CD4-positive, alpha-beta T cell treated with Interleukin-12 subunit alpha and Interleukin-12 subunit beta, for 1 hour (primary cell): ENCODE data around the gene LRIG1.

Experiments used
- DNase-seq: peaks from one replicate; pipeline ENCODE4 v3.0.0-alpha.2; 2020

Gene LRIG1

DNA sequence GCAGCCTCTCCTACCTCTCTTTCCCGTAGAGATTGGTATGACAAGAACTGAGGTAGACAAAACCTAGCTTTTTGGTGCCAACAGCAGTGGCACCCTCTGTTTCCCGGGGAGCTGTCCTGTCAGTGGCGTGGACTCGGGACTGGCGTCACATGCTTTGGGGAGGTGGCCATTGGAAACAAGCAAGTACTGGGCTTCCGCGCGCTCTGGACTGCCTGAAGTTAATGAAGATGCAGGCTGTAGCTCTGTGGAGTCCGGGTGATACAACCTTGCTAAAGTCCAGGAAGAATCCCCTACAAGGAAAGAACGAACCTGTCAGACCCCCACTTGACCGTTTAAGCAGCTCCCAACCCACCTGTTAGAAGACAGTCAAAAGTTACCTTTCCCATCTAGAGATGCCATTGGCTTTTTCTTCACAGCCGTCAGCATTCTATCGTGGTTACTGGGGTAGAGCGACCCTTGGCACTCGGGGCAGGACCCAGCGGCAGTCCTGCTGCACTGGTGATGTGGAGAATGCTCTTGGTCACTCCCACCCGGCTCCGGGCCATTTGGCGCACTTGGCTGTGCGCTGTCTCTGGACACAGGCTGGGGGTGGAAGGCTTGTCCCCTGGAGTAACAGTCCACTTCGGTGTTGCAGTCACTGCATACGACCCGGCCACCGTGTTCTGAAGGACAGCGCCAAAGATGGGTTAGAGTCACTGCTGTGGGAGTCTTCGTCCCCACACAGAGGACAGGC is 120.5 kb downstream of the LRIG1 start:
- DNase-seq, result no peak

- DNase-seq, result no peak
These were observed 121.3 kb downstream of the LRIG1 start for GRCh38 chr3:66379565-66379964.

DNA sequence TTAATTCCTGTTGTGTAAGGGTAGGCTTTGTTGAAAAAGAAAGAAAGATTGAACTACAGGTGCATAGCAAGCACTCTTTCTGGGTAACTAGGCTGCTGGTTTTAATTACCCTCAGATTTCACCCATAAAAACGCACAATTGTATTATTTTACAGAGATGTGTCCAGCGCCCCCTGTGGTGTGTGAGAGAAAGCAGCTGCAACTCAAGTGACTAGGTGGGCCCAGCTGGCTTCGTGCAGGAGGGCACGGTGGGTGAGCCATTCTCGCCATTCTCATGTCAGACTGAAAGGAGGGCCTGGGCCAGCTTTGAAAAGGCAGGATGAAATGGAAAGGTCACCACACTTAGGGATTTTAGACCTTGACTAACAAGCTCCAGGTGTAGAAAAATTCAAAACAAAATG is 122.6 kb downstream of the LRIG1 start:
- DNase-seq, result peak; percentile 58

DNA sequence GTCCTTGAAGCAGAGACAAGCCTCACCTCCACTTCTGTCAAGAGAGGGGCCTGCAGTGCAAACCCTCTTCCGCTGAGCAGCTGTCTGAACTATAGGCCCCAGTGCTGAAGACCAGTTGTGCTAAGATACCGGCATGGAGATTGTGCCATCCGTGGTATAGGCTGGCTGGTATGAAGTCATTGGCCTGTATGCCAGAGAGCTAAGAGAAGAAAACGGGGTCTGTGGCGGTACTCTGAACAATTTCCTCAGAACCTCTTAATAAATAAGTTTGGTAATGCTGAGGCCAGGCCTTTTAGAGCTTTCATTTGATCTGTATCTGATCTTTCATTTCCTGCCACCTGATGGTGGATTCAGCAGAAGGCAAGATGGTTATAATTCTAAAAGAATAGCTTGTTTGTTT is 123.0 kb downstream of the LRIG1 start:
- DNase-seq, result peak; percentile 29

DNA sequence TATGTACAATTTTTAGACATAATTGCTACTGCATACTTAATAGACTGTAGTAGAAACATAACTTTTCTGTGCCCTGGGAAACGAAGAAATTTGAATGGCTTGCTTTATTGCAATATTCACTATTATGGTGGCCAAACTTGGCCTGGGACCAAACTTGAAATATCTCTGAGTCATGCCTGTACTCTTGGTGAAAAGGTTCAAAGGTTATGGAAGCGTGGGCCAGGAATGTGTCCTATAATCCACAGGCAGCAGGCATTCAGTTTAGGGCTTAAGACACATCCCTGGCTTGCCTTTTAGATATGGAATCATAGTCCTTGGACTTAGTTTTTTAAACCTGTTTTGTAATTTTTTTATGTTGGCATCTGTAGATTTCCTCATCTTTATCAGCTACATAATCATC is 124.3 kb downstream of the LRIG1 start:
- no peak for DNase-seq

DNA sequence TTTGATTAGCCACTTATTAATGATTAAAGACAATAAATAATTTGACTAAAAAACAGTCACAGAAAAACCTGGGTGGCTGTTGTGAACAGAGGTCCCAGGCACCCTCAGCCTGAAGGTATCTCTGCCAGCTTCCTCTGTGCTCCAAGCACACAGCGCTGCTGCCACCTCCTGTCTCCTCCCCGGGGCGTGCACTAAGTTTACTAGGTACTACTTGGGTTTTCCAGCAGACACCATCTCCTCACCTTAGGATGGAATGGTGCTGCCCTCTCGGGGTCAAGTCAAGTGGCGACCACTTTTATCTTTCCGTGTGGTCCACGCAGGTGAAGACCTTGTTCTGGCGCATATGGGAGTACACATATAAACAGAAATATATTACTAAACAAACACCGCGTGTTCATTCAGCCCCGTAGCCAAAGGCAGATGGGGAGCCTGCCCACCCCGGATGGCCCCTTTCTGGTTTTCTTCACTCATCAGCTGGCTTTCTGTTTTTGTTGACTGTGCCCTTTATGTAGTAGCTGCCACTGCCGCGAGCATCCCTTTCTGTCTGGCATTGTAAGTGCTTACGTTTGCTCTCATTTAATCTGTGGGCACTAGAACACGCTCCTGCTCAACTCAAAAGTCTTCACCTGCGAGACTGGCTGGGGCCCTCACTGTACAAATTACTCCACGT is 128.0 kb downstream of the LRIG1 start:
- DNase-seq, result peak; percentile 62

- DNase-seq, result no peak
These were observed 129.4 kb downstream of the LRIG1 start for GRCh38 chr3:66371432-66371831.

- no peak for DNase-seq
These were observed 130.6 kb downstream of the LRIG1 start for GRCh38 chr3:66370179-66370578.

DNA sequence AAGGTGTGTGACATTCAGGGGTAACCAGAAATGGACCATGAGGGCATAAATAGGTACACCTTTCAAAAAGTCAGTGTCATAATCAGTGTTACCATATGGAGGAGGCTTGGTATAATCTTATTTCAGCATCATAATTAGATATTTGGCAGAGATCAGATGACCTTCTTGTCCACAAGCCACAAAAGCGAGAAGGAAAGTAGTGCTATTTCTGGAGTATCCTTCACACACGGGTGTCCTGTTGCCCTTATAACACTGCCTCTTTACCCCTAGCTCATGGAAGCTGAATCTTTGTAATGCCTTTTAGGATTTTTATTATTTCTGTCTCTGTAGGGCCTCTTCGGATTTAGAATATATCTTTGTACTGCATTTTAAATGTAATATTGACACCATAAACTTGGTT is 132.8 kb downstream of the LRIG1 start:
- no peak for DNase-seq

DNA sequence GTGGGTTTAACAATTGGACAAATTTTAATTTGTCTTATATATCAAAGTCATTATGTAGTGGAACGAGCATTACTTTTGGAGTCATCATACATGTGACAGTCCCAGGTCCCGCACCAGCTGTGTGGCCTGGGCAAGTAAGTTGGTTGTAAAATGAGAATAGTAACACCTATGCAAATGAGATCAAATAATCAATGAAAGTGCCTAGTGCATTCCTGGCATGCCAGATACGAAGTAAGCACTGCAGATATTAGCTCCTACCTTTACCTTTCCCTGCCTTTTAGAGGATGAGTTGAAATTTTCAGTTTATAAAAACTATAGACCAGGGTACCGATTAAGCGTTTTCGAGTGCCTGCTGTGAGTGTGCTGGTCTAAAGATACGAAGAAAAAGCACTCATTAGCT is 134.1 kb downstream of the LRIG1 start:
- no peak for DNase-seq

DNA sequence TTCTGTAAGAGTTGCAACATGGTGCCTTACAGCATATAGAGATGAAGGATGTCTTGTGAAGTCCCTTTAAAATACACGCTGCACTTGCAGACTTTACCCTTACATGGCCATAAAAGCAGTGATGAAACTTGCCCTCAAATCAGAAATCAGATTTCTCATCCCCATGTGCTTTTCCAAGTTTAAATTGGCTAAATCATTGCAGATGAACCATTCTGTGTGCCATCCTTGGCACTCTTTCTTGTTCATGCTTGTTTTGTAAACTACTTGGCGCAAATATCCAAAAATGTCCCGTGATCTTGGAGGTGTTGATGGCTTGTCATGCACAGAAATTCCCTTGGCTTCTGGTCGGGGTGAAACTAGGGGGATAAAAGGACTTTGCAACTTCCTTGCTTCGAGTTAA is 135.7 kb downstream of the LRIG1 start:
- no peak for DNase-seq

GRCh38 chr3:66363148-66363547 is 137.7 kb downstream of the LRIG1 start:
- no peak for DNase-seq

DNA sequence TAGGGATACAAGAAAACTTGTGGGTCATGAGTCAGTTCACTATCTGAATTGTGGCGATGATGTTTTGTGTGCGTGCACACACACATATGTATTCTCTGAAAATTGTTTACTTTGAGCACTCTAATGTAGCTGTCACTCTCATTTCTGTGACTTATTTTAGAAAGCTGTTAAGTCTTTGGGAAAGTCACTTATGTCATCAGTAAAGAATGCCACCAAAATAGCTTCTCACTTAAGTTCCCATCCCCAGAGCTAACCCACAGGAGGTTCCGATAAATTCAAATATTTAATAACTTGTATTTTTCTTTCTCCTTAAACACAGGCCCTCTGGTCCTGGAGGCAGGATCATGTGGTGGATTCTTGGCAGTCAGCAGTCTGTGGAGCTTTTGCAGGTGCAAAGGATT is 138.3 kb downstream of the LRIG1 start:
- DNase-seq, result no peak

- no peak for DNase-seq
These were observed 139.5 kb downstream of the LRIG1 start for GRCh38 chr3:66361356-66361755.

- no peak for DNase-seq
These were observed 144.8 kb downstream of the LRIG1 start for GRCh38 chr3:66355997-66356396.

DNA sequence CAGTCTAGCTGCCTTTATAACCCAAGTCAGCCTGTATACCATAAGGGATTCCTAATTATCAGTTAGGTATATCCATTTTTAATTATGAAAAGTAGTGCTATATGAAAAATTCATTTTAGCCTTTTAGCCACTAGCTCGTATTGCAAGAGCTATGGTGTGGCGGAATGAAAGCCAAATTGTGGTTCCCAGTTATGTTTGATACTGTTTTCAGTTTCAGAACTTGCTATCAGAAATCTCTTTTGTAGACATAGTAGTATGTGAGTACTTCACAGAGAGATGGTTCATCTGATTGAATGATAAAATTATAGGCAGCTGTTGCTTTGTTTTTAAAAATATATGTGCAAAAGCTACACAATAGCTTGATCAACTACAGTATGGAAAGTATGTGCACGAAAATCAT is 145.4 kb downstream of the LRIG1 start:
- DNase-seq, result no peak

- peak; percentile 28 for DNase-seq
These were observed 146.8 kb downstream of the LRIG1 start for GRCh38 chr3:66354001-66354400.

GRCh38 chr3:66353530-66353929 is 147.3 kb downstream of the LRIG1 start:
- DNase-seq, result no peak

DNA sequence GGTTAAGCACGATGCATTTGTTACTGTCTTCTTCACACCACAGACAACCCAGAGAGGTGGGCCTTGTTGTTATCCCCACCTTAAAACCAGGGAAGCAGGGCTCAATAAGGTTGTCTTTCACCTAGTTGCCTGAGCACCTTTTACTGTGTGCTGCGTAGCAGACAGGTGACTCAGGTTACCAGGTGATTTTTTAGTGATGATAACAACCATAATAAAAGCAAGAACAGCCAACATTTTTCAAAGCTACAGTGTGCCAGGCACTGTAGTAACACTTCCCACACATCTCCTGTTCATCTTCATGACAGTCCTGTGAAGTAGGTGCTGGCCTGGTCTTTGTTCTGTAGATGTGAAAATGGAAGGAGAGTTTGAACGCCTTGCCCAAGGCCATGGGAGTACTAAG is 147.8 kb downstream of the LRIG1 start:
- DNase-seq, result no peak

GRCh38 chr3:66350601-66351000 is 150.2 kb downstream of the LRIG1 start:
- DNase-seq, result no peak

- DNase-seq, result no peak
These were observed 152.1 kb downstream of the LRIG1 start for GRCh38 chr3:66348704-66349103.

GRCh38 chr3:66344848-66345578 is 155.8 kb downstream of the LRIG1 start:
- no peak for DNase-seq

- DNase-seq, result no peak
These were observed 156.4 kb downstream of the LRIG1 start for GRCh38 chr3:66344391-66344811.

DNA sequence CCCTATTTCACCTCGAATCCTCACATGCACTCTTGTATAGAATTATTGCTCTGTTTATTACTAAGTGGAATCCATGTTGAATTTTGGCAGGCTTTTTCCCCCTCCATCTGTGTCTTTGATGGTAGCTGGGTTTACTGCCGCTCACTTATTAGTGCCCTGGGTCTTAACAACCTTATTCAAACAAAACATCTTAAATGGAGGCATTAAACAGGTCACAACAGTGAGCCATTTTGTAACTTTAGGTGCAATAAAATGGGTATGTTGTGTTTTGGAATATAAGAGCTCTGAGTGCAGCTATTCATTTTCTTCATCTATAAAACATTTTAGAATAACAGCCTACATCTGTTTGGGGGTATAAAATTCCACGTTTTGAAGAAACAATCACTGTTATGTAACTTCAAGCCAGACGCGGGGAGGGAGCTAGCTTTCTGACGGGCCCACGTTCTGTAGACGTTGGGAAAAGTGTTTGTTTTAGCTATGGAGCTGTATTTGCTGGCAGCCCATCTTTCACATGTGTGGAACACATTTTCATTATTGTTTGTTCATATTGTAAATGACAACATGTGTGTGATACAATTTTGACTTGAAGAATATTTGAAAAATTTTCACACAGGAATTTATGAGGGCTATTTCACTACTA is 158.0 kb downstream of the LRIG1 start:
- DNase-seq, result no peak
